K562 (cell line): ENCODE measurements around the gene NES. TPM values are rescaled to one million over a fixed set of nuclear protein-coding genes. Genes with fewer than 3 reads are reported as not detected.

Experiments
- ATAC-seq: fragments of 200-7000 bp; cut with Tn5 transposase; 3 replicates; pipeline ENCODE4 v1.9.1; 2020; ENCODE audit warnings: moderate library complexity
- BruUV-seq: library from RNA; stranded (reverse); fragments of 400-500 nt; replicated peaks from 2 replicates; lab custom pipeline; 2021; lab: Mats Ljungman, UMichigan
- CTCF ChIA-PET: fragments of 300-600 bp; formaldehyde crosslinking; extraction: SDS; loops from one replicate; lab custom pipeline; 2021; ENCODE audit warnings: low intra/inter-chr PET ratio; lab: Yijun Ruan, JAX
- POLR2A ChIA-PET: fragments of 300-600, 350-650 bp; sonication (Branson Sonifier 250); formaldehyde crosslinking; extraction: SDS; loops from one replicate; lab custom pipeline; 2021; ENCODE audit warnings: antibody characterized with exemption, inconsistent platforms; lab: Yijun Ruan, JAX
- DNase-seq, 4 experiments: peaks; one replicate each; pipeline versions ENCODE4 v3.0.0 to v3.0.0-alpha.2; 2011 to 2018; ENCODE audit warnings: low spot score in 3 of 4, mixed read lengths in 3 of 4; ENCODE audit errors: extremely low read depth in 1 of 4
- FAIRE-seq: peaks from 2 replicates; lab custom pipeline; 2011; peaks lifted over from hg19 to GRCh38; lab: Jason Lieb, UNC
- H2AFZ ChIP-seq: 2 replicates; pipeline ENCODE4 v1.6.0; 2011; ENCODE audit warnings: low read depth, low read length, control low read depth, inconsistent platforms
- H3K27ac ChIP-seq: fragments of 200-600 bp; 3 replicates; pipeline ENCODE4 v1.8.0; 2011; ENCODE audit warnings: low read depth, mild to moderate bottlenecking, control low read depth, inconsistent platforms, low read length, moderate library complexity, mixed read lengths; ENCODE audit errors: extremely low read depth
- H3K27me3 ChIP-seq, 2 experiments: fragments of 300-600 bp in 1 of 2; 2 replicates in 1 of 2; 3 replicates in 1 of 2; pipeline versions ENCODE4 v1.6.0 to v1.8.0; 2011; ENCODE audit warnings: inconsistent platforms in 2 of 2, low read length in 2 of 2, mild to moderate bottlenecking in 1 of 2, mixed read lengths in 1 of 2, moderate library complexity in 1 of 2; ENCODE audit not compliant: control insufficient read depth in 2 of 2, insufficient read depth in 2 of 2
- H3K36me3 ChIP-seq: fragments of 300-600 bp; 3 replicates; pipeline ENCODE4 v1.8.0; 2011; ENCODE audit warnings: mild to moderate bottlenecking, low read length, inconsistent platforms; ENCODE audit not compliant: control insufficient read depth, insufficient read depth
- H3K4me1 ChIP-seq, 2 experiments: fragments of 200-600 bp in 1 of 2; replicated peaks in 1 of 2; 2 replicates in 1 of 2; 3 replicates in 1 of 2; pipeline versions ENCODE4 v1.5.1 to v1.8.0; 2011; ENCODE audit warnings: inconsistent platforms in 2 of 2, low read length in 2 of 2, mild to moderate bottlenecking in 1 of 2, mixed read lengths in 1 of 2, moderate library complexity in 1 of 2; ENCODE audit not compliant: control insufficient read depth in 2 of 2, insufficient read depth in 2 of 2
- H3K4me2 ChIP-seq: 2 replicates; pipeline ENCODE4 v1.6.1; 2011; ENCODE audit warnings: low read length, control low read depth, inconsistent platforms, mixed read lengths; ENCODE audit not compliant: insufficient read depth
- H3K4me3 ChIP-seq: fragments of 200-600 bp; sonication (generic), shearing (Covaris generic); 2 replicates; pipeline ENCODE4 v1.5.1; 2016; ENCODE audit warnings: control low read depth, inconsistent platforms
- H3K79me2 ChIP-seq: fragments of 200-600 bp; 3 replicates; pipeline ENCODE4 v1.8.0; 2011; ENCODE audit warnings: low read length, inconsistent platforms; ENCODE audit not compliant: control insufficient read depth, insufficient read depth
- H3K9ac ChIP-seq, 2 experiments: 2 replicates each; pipeline versions ENCODE4 v1.6.0 to v1.6.1; 2011; ENCODE audit warnings: low read depth in 2 of 2, low read length in 2 of 2, control low read depth in 1 of 2, inconsistent platforms in 1 of 2, mild to moderate bottlenecking in 1 of 2, mixed read lengths in 1 of 2; ENCODE audit not compliant: insufficient read depth in 1 of 2
- H3K9me1 ChIP-seq: one replicate; pipeline ENCODE4 v1.6.0; 2011; ENCODE audit warnings: inconsistent platforms, mild to moderate bottlenecking, low read length, moderate library complexity; ENCODE audit not compliant: control insufficient read depth, insufficient read depth
- H3K9me3 ChIP-seq: replicated peaks from 2 replicates; pipeline ENCODE4 v1.5.1; 2011; ENCODE audit warnings: low read depth, low read length, inconsistent platforms; ENCODE audit not compliant: control insufficient read depth, insufficient read depth
- H4K20me1 ChIP-seq: replicated peaks from 2 replicates; pipeline ENCODE4 v1.6.1; 2011; ENCODE audit warnings: low read length, inconsistent platforms, mixed read lengths; ENCODE audit not compliant: control insufficient read depth, insufficient read depth
- ATF1 ChIP-seq, 2 experiments: fragments of 450-650 bp in 1 of 2; IDR thresholded peaks; 2 replicates each; pipeline ENCODE4 v1.6.1; 2016; ENCODE audit warnings: missing compliant biosample characterization in 1 of 2, missing genetic modification characterization in 1 of 2
- CCNT2 ChIP-seq: IDR thresholded peaks from 2 replicates; pipeline ENCODE4 v1.6.1; 2011; ENCODE audit warnings: borderline replicate concordance, low read depth, mild to moderate bottlenecking, moderate library complexity, mixed read lengths, low read length; ENCODE audit not compliant: insufficient read length; ENCODE audit errors: extremely low read depth
- FOXJ2 ChIP-seq: fragments of 200-800 bp; sonication (Bioruptor generic); IDR thresholded peaks from 2 replicates; pipeline ENCODE4 v1.6.1; 2016; ENCODE audit warnings: missing genetic modification characterization, missing compliant biosample characterization
- HDAC3 ChIP-seq: fragments of 450-650 bp; IDR thresholded peaks from 2 replicates; pipeline ENCODE4 v1.6.1; 2018; ENCODE audit warnings: borderline replicate concordance, mild to moderate bottlenecking, moderate library complexity; ENCODE audit not compliant: partially characterized antibody
- IFI16 ChIP-seq: fragments of 250-450 bp; sonication (Bioruptor Pico); IDR thresholded peaks from 2 replicates; pipeline ENCODE4 v2.1.2; 2022; ENCODE audit warnings: mild to moderate bottlenecking, inconsistent platforms
- RBM14 ChIP-seq: fragments of 200-400 bp; formaldehyde crosslinking; IDR thresholded peaks from 2 replicates; pipeline ENCODE4 v1.6.1; 2018; ENCODE audit warnings: low read depth, mild to moderate bottlenecking, low read length, moderate library complexity, borderline replicate concordance; ENCODE audit not compliant: insufficient read depth
- TBL1XR1 ChIP-seq, 2 experiments: IDR thresholded peaks; 2 replicates each; pipeline ENCODE4 v1.6.1; 2012; ENCODE audit warnings: improper control_type of control experiment in 2 of 2, low read length in 2 of 2, mild to moderate bottlenecking in 1 of 2
- THRAP3 ChIP-seq: fragments of 450-650 bp; IDR thresholded peaks from 2 replicates; pipeline ENCODE4 v1.6.1; 2016; ENCODE audit warnings: mild to moderate bottlenecking, inconsistent platforms, borderline replicate concordance
- ZNF263 ChIP-seq: sonication (generic); formaldehyde crosslinking; IDR thresholded peaks from 2 replicates; pipeline ENCODE4 v1.8.0; 2022; ENCODE audit warnings: mild to moderate bottlenecking, missing genetic modification reagents, borderline replicate concordance
- WGBS: fragments of 100-300 bp; shearing (Covaris generic); methylation state at CpG from one replicate; pipeline ENCODE4 v1.1.6; 2016; ENCODE audit warnings: low coverage, mixed read lengths; ENCODE audit not compliant: insufficient coverage; ENCODE audit errors: missing lambda C conversion rate; 5-methylcytosine and 5-hydroxymethylcytosine counted together
- in situ Hi-C: fragments of 300-500 bp; cut with MboI; formaldehyde crosslinking; loops from 4 replicates; pipeline ENCODE4 v1.15.0; 2018; ENCODE audit warnings: inconsistent platforms, mixed read lengths
- intact Hi-C: fragments of 100-400 bp; cut with micrococcal nuclease; formaldehyde crosslinking; loops from 2 replicates; pipeline ENCODE4 v1.14.2; 2022
- polyA plus RNA-seq, 8 experiments: library from polyadenylated mRNA; depleted of rRNA in 4 of 8; stranded (reverse) in 5 of 8; unstranded in 3 of 8; fragments of >200 nt; fragmentation: Nextera tagmentation in 2 of 8; fragmentation: Illumina TruSeq in 1 of 8; extraction: Ambion mirVana in 2 of 8; extraction: Trizol in 1 of 8; gene quantifications; 2 replicates each; pipeline versions ENCODE4 v1.2.1 to v1.2.3, GENCODE V29; 2011 to 2014; ENCODE audit warnings: inconsistent platforms in 1 of 8, missing spikeins in 1 of 8
- total RNA-seq, 7 experiments: library from RNA; depleted of rRNA in 6 of 7; stranded (reverse); fragments of >200 nt in 6 of 7; fragmentation: Illumina TruSeq in 2 of 7; extraction: Trizol in 2 of 7; gene quantifications; 2 replicates each; pipeline versions ENCODE4 v1.2.1 to v1.2.3, GENCODE V29; 2011 to 2021; ENCODE audit warnings: low replicate concordance in 1 of 7

NES gene
- total and polyA plus RNA-seq, 9 of the 15 experiments (the other 6 are each of a cell fraction or from before 2014, with no cell fraction given), result 0.10 to 8.6 (median 4.2) TPM

DNA sequence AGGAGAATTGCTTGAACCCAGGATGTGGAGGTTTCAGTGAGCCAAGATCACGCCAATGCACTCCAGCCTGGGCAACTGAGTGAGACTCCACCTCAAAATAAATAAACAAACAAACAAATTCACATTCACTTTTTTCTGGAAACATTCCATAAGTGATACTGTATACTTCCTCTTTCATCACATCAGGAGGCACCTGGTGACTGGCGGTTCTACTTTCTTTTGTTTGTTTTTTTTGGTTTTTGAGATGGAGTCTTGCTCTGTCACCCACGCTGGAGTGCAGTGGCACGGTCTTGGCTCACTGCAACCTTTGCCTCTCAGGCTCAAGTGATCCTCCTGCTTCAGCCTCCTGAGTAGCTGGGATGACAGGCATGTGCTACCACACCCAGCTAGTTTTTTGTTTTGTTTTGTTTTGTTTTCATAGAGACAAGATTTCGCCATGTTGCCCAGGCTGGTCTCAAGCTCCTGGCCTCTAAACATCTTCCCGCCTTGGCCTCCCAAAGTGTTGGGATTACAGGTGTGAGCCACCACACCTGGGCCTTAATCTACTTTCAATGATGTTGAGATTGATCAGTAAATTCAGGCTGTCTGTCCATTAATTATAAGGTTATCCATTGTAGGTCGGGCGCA is 47.3 kb downstream of the NES start:
- Histone ChIP-seq H3K4me3 (no peak overlapping the region), H3K79me2 (no peaks in the 10 kb centered on the region), H3K9ac (no peak overlapping the region), H2AFZ (no peak overlapping the region), H3K27ac (no peak overlapping the region), H4K20me1 (peaks cover 7% of the 10 kb centered on the region; the same call in 1 of the 2 replicates), H3K4me2 (no peak overlapping the region), H3K36me3 (no peaks in the 10 kb centered on the region), H3K9me3 (no peaks in the 10 kb centered on the region), H3K27me3 (peaks cover 14 to 19% of the 10 kb centered on the region in 2 experiments; a peak in 4 of 5 replicates), H3K4me1 (peaks cover 3 to 10% of the 10 kb centered on the region in 2 experiments; a peak in 4 of 5 replicates), H3K9me1 (no peaks in the 10 kb centered on the region)
- intact Hi-C loops (loop anchor here (5.0 kb wide), 1 partner anchor 97 kb away; the partner anchor contains the start of genes ISG20L2 and METTL25B), in situ Hi-C loops (no loop called here)
- POLR2A ChIA-PET, result interaction anchor here (1.0 to 3.3 kb wide), 3 partner anchors 10 to 31 kb away, joined by 3 to 21 read pairs (median 4); no protein-coding TSS in a partner anchor
- BruUV-seq, result no TSS peak
- FAIRE-seq, result no peak
- no peak for ATAC-seq
- WGBS, result 29% methylated on average over 8 of the region's 8 CpGs
- DNase-seq, result no peak
- no peak for TF ChIP-seq IFI16
- TF ChIP-seq FOXJ2 (tag), result peak; percentile 67
- no peak for TF ChIP-seq ATF1 (CRISPR knock-in tag; IDR thresholded peaks at IDR 0.05)
- no peak for TF ChIP-seq ATF1 (tag; IDR thresholded peaks at IDR 0.05)
- no peak for TF ChIP-seq THRAP3
- TF ChIP-seq HDAC3, result no peak
- no peak for TF ChIP-seq RBM14
- TF ChIP-seq TBL1XR1 (IDR thresholded peaks at IDR 0.05; ENCODE audit: low read length in 2 of 2), result no peak
- TF ChIP-seq ZNF263 (CRISPR knock-in tag), result no peak
- no peak for TF ChIP-seq CCNT2
- CTCF ChIA-PET, result interaction anchor here (0.8 to 3.0 kb wide), 2 partner anchors 25 to 96 kb away, joined by 8 to 10 read pairs; no protein-coding TSS in a partner anchor
